ENCODE results near the gene VEGFA.

The VEGFA gene

DNA sequence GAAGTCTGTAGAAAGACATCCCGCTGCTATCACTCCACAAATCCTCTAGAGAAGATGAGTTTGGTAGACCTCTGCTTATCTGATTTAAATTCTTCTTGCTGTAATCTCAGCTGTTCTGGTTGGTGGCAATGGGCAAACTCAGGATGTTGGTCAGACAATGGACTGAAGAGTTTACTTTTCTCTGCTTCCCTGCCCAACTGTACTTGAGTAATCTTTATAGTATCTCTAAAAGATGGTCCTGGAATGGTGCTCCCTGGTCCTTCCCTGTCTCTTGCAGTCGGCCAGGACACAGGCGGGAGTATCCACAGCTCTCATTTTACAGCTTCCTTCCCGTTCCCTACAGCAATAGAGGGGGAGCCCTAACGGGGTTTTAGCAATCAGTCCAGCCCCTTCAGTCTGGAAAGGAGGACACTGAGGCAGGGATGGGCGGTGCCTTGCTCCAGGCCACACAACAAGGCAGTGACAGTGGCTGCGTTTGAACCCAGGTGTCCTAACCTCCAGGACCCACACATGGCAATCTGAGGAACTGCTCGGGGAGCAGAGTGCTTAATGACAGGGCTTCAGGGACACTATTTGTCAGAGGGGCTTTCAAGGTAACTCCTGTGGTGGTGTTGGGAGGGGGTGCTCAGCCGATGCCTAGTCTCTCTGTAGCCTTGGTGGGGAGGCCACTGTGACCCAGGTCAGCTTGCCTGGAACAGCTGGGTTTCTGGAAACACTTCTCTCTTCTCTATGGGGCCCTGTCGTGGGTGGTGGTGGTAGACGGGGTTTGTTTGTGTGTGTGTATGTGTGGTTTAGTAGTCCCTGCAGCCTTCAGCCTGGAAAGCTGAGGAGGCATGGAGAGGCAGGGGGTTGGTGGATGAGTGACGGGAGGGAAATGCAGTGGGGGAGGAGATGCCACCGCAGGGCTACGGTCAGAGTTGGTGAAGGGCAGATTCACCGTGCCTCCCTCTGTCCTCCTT, 9.5 kb upstream of the VEGFA start:
- DNase-seq = no peak

DNA sequence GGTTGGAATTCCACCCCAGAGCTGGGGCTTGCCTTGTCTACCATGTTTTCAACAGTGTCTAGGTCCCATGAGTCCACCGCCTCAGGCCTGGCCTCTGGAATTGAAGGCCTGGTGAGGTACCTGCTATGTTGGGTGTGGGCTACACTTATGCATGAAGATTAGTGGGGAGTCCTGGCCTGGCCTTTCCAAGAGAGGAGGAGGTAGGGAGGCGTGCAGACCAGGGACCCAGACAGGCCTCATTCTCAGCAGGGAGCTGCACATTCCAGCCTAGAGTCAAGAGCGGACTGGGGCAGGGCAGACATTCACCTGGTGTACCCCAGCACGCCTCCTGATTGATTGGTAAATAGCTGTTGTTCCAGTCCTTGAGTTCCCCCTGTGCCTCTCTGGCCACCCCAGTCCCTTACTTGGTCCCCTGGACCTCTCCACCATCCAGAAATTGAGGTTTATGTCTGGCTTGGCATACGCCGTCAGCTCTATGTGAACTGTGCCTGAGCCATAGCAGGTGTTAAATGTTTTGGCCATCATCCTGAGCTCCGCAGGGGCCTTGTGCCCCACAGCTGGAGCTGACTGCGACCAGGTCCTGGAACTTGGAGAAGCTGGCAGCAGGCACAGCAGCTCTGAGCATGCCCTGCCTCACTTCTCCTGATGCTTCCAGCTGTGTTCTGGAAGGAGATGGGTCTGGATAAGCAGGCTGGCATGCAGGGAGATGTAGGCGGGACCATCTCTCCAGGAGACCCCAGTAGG, 8.2 kb upstream of the VEGFA start:
- no peak for DNase-seq

- DNase-seq = no peak
These were observed 7.6 kb upstream of the VEGFA start for GRCh38 chr6:43762410-43762768.

- no peak for DNase-seq
These were observed 6.9 kb upstream of the VEGFA start for GRCh38 chr6:43762966-43763695.

DNA sequence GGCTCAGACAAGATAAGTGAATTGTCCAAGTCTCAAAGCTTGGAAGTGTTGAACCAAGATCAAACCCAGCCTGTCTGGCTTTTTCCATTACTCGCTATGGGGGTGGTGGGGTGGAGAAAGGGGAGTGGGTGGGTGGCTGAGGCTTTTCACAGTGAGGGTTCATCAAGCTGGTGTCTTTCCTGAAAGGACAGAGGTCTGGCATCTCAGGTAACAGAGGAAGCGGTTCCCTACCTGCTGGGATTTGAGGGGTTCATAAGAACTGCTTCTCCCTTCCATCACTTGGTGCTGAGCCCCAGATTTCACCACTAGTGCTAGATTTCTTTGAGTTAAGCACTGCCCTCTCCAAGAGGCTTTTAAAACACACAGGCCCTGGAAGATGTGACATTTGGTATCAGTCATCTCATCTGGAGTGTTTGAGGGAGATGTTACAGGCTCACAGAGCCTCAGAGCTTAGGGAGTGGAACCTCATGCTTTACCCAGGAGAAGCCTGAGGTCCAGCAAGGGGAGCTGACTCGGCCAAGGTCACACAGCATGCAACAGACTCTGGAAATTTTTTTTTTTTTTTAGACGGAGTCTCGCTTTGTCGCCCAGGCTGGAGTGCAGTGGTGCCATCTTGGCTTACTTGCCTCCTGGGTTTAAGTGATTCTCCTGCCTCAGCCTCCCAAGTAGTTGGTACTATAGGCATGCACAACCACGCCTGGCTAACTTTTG, 6.0 kb upstream of the VEGFA start:
- no peak for DNase-seq

GRCh38 chr6:43764772-43765171, 5.2 kb upstream of the VEGFA start:
- no peak for DNase-seq

- DNase-seq = no peak
These were observed 4.1 kb upstream of the VEGFA start for GRCh38 chr6:43765776-43766499.

- no peak for DNase-seq
These were observed 3.5 kb upstream of the VEGFA start for GRCh38 chr6:43766500-43766853.

- DNase-seq = no peak
These were observed 3.0 kb upstream of the VEGFA start for GRCh38 chr6:43766964-43767461.

DNA sequence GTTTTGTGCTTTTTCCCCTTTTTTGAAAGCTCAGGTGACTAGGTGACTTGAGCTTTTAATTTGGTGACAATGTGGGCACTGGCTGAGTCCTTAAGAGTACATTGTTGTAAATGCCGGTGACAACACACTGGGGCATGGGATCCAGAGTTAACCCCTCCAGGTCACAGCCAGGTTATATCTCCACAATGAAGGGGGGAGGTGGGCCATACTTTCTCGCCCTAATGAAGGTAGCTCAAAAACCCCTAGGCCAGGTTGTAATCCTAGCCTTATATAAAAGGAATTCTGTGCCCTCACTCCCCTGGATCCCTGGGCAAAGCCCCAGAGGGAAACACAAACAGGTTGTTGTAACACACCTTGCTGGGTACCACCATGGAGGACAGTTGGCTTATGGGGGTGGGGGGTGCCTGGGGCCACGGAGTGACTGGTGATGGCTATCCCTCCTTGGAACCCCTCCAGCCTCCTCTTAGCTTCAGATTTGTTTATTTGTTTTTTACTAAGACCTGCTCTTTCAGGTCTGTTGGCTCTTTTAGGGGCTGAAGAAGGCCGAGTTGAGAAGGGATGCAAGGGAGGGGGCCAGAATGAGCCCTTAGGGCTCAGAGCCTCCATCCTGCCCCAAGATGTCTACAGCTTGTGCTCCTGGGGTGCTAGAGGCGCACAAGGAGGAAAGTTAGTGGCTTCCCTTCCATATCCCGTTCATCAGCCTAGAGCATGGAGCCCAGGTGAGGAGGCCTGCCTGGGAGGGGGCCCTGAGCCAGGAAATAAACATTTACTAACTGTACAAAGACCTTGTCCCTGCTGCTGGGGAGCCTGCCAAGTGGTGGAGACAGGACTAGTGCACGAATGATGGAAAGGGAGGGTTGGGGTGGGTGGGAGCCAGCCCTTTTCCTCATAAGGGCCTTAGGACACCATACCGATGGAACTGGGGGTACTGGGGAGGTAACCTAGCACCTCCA, 2.2 kb upstream of the VEGFA start:
- DNase-seq = no peak

DNA sequence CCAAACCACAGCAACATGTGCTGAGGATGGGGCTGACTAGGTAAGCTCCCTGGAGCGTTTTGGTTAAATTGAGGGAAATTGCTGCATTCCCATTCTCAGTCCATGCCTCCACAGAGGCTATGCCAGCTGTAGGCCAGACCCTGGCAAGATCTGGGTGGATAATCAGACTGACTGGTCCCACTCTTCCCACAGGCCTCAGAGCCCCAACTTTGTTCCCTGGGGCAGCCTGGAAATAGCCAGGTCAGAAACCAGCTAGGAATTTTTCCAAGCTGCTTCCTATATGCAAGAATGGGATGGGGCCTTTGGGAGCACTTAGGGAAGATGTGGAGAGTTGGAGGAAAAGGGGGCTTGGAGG, 1.5 kb upstream of the VEGFA start:
- no peak for DNase-seq

DNA sequence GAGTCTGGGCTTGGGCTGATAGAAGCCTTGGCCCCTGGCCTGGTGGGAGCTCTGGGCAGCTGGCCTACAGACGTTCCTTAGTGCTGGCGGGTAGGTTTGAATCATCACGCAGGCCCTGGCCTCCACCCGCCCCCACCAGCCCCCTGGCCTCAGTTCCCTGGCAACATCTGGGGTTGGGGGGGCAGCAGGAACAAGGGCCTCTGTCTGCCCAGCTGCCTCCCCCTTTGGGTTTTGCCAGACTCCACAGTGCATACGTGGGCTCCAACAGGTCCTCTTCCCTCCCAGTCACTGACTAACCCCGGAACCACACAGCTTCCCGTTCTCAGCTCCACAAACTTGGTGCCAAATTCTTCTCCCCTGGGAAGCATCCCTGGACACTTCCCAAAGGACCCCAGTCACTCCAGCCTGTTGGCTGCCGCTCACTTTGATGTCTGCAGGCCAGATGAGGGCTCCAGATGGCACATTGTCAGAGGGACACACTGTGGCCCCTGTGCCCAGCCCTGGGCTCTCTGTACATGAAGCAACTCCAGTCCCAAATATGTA, 957 bp upstream of the VEGFA start:
- no peak for DNase-seq

DNA sequence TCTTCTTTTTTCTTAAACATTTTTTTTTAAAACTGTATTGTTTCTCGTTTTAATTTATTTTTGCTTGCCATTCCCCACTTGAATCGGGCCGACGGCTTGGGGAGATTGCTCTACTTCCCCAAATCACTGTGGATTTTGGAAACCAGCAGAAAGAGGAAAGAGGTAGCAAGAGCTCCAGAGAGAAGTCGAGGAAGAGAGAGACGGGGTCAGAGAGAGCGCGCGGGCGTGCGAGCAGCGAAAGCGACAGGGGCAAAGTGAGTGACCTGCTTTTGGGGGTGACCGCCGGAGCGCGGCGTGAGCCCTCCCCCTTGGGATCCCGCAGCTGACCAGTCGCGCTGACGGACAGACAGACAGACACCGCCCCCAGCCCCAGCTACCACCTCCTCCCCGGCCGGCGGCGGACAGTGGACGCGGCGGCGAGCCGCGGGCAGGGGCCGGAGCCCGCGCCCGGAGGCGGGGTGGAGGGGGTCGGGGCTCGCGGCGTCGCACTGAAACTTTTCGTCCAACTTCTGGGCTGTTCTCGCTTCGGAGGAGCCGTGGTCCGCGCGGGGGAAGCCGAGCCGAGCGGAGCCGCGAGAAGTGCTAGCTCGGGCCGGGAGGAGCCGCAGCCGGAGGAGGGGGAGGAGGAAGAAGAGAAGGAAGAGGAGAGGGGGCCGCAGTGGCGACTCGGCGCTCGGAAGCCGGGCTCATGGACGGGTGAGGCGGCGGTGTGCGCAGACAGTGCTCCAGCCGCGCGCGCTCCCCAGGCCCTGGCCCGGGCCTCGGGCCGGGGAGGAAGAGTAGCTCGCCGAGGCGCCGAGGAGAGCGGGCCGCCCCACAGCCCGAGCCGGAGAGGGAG, 580 bp downstream of the VEGFA start:
- DNase-seq = peak; percentile 61

GRCh38 chr6:43771210-43771857, 1.3 kb downstream of the VEGFA start:
- DNase-seq = peak; percentile 77

DNA sequence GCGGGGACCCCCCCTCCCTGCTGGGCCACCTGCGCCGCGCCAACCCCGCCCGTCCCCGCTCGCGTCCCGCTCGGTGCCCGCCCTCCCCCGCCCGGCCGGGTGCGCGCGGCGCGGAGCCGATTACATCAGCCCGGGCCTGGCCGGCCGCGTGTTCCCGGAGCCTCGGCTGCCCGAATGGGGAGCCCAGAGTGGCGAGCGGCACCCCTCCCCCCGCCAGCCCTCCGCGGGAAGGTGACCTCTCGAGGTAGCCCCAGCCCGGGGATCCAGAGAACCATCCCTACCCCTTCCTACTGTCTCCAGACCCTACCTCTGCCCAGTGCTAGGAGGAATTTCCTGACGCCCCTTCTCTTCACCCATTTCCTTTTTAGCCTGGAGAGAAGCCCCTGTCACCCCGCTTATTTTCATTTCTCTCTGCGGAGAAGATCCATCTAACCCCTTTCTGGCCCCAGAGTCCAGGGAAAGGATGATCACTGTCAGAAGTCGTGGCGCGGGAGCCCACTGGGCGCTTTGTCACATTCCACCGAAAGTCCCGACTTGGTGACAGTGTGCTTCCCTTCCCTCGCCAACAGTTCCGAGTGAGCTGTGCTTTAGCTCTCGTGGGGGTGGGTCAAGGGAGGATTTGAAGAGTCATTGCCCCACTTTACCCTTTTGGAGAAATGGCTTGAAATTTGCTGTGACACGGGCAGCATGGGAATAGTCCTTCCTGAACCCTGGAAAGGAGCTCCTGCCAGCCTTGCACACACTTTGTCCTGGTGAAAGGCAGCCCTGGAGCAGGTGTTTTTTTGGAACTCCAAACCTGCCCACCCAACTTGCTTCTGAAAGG, 2.1 kb downstream of the VEGFA start:
- DNase-seq = peak; percentile 83

- peak; percentile 17 for DNase-seq
These were observed 2.7 kb downstream of the VEGFA start for GRCh38 chr6:43772681-43773049.

- DNase-seq = peak; percentile 81
These were observed 3.3 kb downstream of the VEGFA start for GRCh38 chr6:43773050-43773979.
